Neuronal stem cell (in vitro differentiated cells): ENCODE data around the gene P3H3.
A peak's percentile ranks its signal among the peaks of the same experiment; 100 is the strongest.

Experiments used
- DNase-seq: peaks from one replicate; pipeline ENCODE4 v3.0.0-alpha.2; 2013; ENCODE audit warnings: low spot score
- H2AFZ ChIP-seq: one replicate; pipeline ENCODE4 v1.6.1; 2013; ENCODE audit warnings: mild to moderate bottlenecking, low read length, inconsistent platforms
- H2AK5ac ChIP-seq: 2 replicates; pipeline ENCODE4 v1.6.1; 2013; ENCODE audit warnings: low read depth, mild to moderate bottlenecking, inconsistent platforms, low read length, moderate library complexity, mixed read lengths
- H2BK120ac ChIP-seq: 2 replicates; pipeline ENCODE4 v1.6.1; 2013; ENCODE audit warnings: low read depth, mild to moderate bottlenecking, inconsistent platforms, low read length, moderate library complexity, mixed read lengths
- H2BK12ac ChIP-seq: one replicate; pipeline ENCODE4 v1.6.1; 2013; ENCODE audit warnings: low read length, inconsistent platforms
- H2BK15ac ChIP-seq: 2 replicates; pipeline ENCODE4 v1.6.1; 2013; ENCODE audit warnings: mild to moderate bottlenecking, low read length, inconsistent platforms, mixed read lengths
- H2BK5ac ChIP-seq: one replicate; pipeline ENCODE4 v1.6.1; 2013; ENCODE audit warnings: inconsistent platforms, mild to moderate bottlenecking, low read length, moderate library complexity
- H3K14ac ChIP-seq: one replicate; pipeline ENCODE4 v1.6.1; 2013; ENCODE audit warnings: low read length, inconsistent platforms
- H3K18ac ChIP-seq: 2 replicates; pipeline ENCODE4 v1.6.1; 2013; ENCODE audit warnings: low read length, inconsistent platforms
- H3K23ac ChIP-seq: 2 replicates; pipeline ENCODE4 v1.6.1; 2013; ENCODE audit warnings: low read depth, mild to moderate bottlenecking, mixed read lengths, low read length, inconsistent platforms; ENCODE audit not compliant: poor library complexity
- H3K27ac ChIP-seq: replicated peaks from 3 replicates; pipeline ENCODE4 v1.5.1; 2013; ENCODE audit warnings: low read length, inconsistent platforms
- H3K27me3 ChIP-seq, 3 experiments: 2 replicates each; pipeline ENCODE4 v1.6.1; 2013; ENCODE audit warnings: low read length in 3 of 3, mild to moderate bottlenecking in 2 of 3, inconsistent platforms in 1 of 3, low read depth in 1 of 3, mixed read lengths in 1 of 3, moderate library complexity in 1 of 3; ENCODE audit not compliant: control insufficient read depth in 3 of 3, insufficient read depth in 3 of 3
- H3K36me3 ChIP-seq, 2 donors: replicated peaks in 1 of 2; 2 replicates each; pipeline ENCODE4 v1.6.1; 2013; ENCODE audit warnings: low read length in 2 of 2; ENCODE audit not compliant: control insufficient read depth in 2 of 2, insufficient read depth in 2 of 2
- H3K4ac ChIP-seq: 2 replicates; pipeline ENCODE4 v1.6.1; 2013; ENCODE audit warnings: inconsistent platforms, mild to moderate bottlenecking, low read length, moderate library complexity
- H3K4me1 ChIP-seq, 2 donors: 1 replicate in 1 of 2; 2 replicates in 1 of 2; pipeline ENCODE4 v1.6.1; 2013; ENCODE audit warnings: low read length in 2 of 2, low read depth in 1 of 2; ENCODE audit not compliant: control insufficient read depth in 2 of 2, insufficient read depth in 1 of 2
- H3K4me2 ChIP-seq: one replicate; pipeline ENCODE4 v1.6.1; 2013; ENCODE audit warnings: mild to moderate bottlenecking, low read length, inconsistent platforms; ENCODE audit not compliant: insufficient read depth, poor library complexity, severe bottlenecking
- H3K4me3 ChIP-seq, 2 donors: 2 replicates each; pipeline ENCODE4 v1.5.1; 2013; ENCODE audit warnings: low read length in 2 of 2, mild to moderate bottlenecking in 2 of 2, inconsistent platforms in 1 of 2, moderate library complexity in 1 of 2
- H3K79me1 ChIP-seq: one replicate; pipeline ENCODE4 v1.6.1; 2013; ENCODE audit warnings: low read depth, mild to moderate bottlenecking, inconsistent platforms, low read length, moderate library complexity
- H3K9ac ChIP-seq: one replicate; pipeline ENCODE4 v1.6.1; 2013; ENCODE audit warnings: mild to moderate bottlenecking, low read depth, low read length, inconsistent platforms; ENCODE audit not compliant: poor library complexity
- H3K9me3 ChIP-seq, 2 donors: replicated peaks in 1 of 2; 2 replicates each; pipeline versions ENCODE3 to v1.6.1; 2013; ENCODE audit warnings: low read length in 2 of 2, mild to moderate bottlenecking in 2 of 2, inconsistent platforms in 1 of 2, low read depth in 1 of 2, mixed read lengths in 1 of 2, moderate library complexity in 1 of 2; ENCODE audit not compliant: control insufficient read depth in 2 of 2, insufficient read depth in 1 of 2
- H4K8ac ChIP-seq: one replicate; pipeline ENCODE4 v1.6.1; 2013; ENCODE audit warnings: low read depth, mild to moderate bottlenecking, inconsistent platforms, low read length, moderate library complexity
- H4K91ac ChIP-seq: one replicate; pipeline ENCODE4 v1.6.1; 2013; ENCODE audit warnings: low read length, low read depth, mild to moderate bottlenecking, inconsistent platforms; ENCODE audit not compliant: poor library complexity
- WGBS, 2 donors: extraction: QIAGEN DNeasy Blood & Tissue Kit; methylation state at CpG; one replicate each; pipeline ENCODE4 v1.1.7; 2013; ENCODE audit warnings: missing lambda C conversion rate in 2 of 2, mixed read lengths in 1 of 2; ENCODE audit not compliant: insufficient read length in 2 of 2, insufficient replicate concordance in 1 of 2; ENCODE audit errors: extremely low coverage in 2 of 2; 5-methylcytosine and 5-hydroxymethylcytosine counted together

P3H3 gene

DNA sequence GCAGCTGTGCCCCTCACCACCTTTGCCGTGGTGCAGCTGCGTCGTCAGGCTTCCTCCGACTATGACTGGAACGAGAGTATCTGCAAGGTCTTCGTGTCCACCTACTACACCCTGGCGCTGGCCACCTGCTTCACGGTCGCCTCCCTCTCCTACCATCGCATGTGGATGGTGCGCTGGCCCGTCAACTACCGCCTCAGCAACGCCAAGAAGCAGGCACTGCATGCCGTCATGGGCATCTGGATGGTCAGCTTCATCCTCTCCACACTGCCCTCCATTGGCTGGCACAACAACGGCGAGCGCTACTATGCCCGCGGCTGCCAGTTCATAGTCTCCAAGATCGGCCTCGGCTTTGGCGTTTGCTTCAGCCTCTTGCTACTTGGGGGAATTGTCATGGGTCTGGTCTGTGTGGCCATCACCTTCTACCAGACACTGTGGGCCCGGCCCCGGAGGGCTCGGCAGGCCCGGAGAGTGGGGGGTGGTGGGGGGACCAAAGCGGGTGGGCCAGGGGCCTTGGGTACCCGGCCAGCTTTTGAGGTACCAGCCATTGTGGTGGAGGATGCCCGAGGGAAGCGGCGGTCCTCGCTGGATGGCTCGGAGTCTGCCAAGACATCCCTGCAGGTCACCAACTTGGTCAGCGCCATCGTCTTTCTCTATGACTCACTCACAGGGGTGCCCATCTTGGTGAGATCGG is 4.0 kb upstream of the P3H3 start:
- Histone ChIP-seq H2BK5ac (peak overlapping the region; percentile 33), H3K18ac (peak overlapping the region; percentile 21), H3K9me3 (peaks cover 0 to 3% of the 10 kb centered on the region in 2 donors), H4K91ac (no peak overlapping the region), H3K79me1 (peaks cover 16% of the 10 kb centered on the region), H3K9ac (no peak overlapping the region), H4K8ac (no peak overlapping the region), H3K36me3 (peaks cover 0 to 5% of the 10 kb centered on the region in 2 donors), H2AK5ac (peak overlapping the region; percentile 43), H2BK15ac (peak overlapping the region; percentile 41), H2BK120ac (no peak overlapping the region), H3K4me1 (peaks cover 33 to 47% of the 10 kb centered on the region in 2 donors), H3K4me3 (no peak overlapping the region), H3K23ac (peak overlapping the region; percentile 82), H2AFZ (no peak overlapping the region), H3K4me2 (no peak overlapping the region), H3K4ac (no peak overlapping the region), H3K27me3 (no peaks in the 10 kb centered on the region), H2BK12ac (no peak overlapping the region), H3K27ac (no peak overlapping the region), H3K14ac (no peak overlapping the region)
- WGBS, 2 donors, result no CpG with 5 or more reads among the region's 37 CpGs
- DNase-seq, result no peak

DNA sequence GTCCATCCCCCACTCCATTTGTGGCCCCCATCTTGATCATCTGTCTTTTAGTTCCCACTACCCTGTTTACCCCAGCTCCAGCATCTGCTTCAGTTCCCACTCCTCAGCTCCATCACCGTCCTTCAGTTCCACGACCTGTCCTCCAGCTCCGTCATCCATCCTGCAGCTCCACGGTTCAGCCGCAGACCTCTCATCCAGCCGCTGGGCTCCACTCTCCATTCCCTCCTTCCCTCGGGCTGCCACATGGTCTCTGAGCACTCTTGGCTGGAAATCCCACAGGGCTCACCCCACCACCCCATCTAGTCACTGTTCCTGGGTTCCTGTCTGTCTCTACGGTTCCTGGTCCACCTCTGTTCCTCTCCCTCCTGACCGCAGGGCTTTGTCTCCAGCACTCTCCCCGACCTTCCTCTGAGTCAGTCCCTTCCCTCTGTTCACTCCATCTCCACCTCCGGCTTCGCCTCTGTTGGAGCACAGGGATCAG is 3.3 kb upstream of the P3H3 start:
- peaks cover 31 to 43% of the 10 kb centered on the region in 2 donors for H3K4me1 ChIP-seq
- H3K18ac ChIP-seq, result peak overlapping the region; percentile 88
- H3K4me3 ChIP-seq, result no peak overlapping the region
- H2BK5ac ChIP-seq, result no peak overlapping the region
- peak overlapping the region; percentile 94 for H3K14ac ChIP-seq
- H2AK5ac ChIP-seq, result peak overlapping the region; percentile 96
- no peak overlapping the region for H3K4ac ChIP-seq
- peaks cover 20% of the 10 kb centered on the region for H3K79me1 ChIP-seq
- H3K9ac ChIP-seq, result no peak overlapping the region
- H4K8ac ChIP-seq, result no peak overlapping the region
- H4K91ac ChIP-seq, result no peak overlapping the region
- H3K27ac ChIP-seq, result no peak overlapping the region
- H3K4me2 ChIP-seq, result no peak overlapping the region
- WGBS, 2 donors, result no CpG with 5 or more reads among the region's 12 CpGs
- H2BK120ac ChIP-seq, result peak overlapping the region; percentile 79
- H3K23ac ChIP-seq, result peak overlapping the region; percentile 66
- H2AFZ ChIP-seq, result no peak overlapping the region
- no peaks in the 10 kb centered on the region for H3K27me3 ChIP-seq
- DNase-seq, result no peak
- H2BK15ac ChIP-seq, result no peak overlapping the region
- H3K9me3 ChIP-seq, result peaks cover 0 to 3% of the 10 kb centered on the region in 2 donors
- H3K36me3 ChIP-seq, result peaks cover 3 to 6% of the 10 kb centered on the region in 2 donors
- peak overlapping the region; percentile 59 for H2BK12ac ChIP-seq

DNA sequence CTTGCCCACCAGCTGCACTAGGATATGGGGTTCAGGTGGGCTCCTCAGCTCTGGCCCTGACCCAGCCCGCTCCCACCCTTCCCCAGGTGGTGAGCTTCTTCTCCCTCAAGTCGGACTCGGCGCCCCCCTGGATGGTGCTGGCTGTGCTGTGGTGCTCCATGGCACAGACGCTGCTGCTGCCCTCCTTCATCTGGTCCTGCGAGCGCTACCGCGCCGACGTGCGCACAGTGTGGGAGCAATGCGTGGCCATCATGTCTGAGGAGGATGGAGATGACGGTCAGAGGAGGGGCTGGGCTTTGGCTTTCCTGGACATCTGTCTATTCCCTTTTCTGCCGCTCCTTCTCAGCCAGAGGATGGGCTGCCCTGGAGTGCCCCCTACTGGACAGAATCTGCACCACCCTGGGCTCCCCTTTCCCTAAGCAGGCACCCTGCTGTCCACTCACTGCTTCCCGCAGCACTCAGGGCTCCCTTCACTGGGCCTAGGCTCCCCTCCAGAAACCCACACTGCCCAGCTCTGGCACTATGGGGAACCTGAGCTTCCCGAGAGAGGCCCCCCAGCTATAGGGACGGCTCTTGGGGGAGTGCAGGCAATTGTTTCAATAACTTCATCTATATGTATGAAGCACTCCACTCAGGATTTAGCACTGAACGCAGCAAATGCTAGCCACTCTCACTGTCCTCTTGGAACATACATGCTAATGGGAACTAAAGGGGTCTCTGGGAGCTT is 2.6 kb upstream of the P3H3 start:
- H3K27me3 ChIP-seq, result no peaks in the 10 kb centered on the region
- WGBS, 2 donors, result no CpG with 5 or more reads among the region's 19 CpGs
- H3K27ac ChIP-seq, result no peak overlapping the region
- peak overlapping the region; percentile 97 for H4K8ac ChIP-seq
- peaks cover 27 to 40% of the 10 kb centered on the region in 2 donors for H3K4me1 ChIP-seq
- no peak overlapping the region for H3K4ac ChIP-seq
- H3K18ac ChIP-seq, result peak overlapping the region; percentile 88
- H3K14ac ChIP-seq, result peak overlapping the region; percentile 94
- no peak overlapping the region for H3K4me3 ChIP-seq
- H3K36me3 ChIP-seq, result peaks cover 10 to 11% of the 10 kb centered on the region in 2 donors
- H3K4me2 ChIP-seq, result peak overlapping the region; percentile 65
- H2BK120ac ChIP-seq, result peak overlapping the region; percentile 79
- DNase-seq, result peak; percentile 87
- peak overlapping the region; percentile 82 for H2BK15ac ChIP-seq
- H2BK12ac ChIP-seq, result peak overlapping the region; percentile 59
- peak overlapping the region; percentile 66 for H3K23ac ChIP-seq
- peaks cover 25% of the 10 kb centered on the region for H3K79me1 ChIP-seq
- H3K9me3 ChIP-seq, result peaks cover 0 to 3% of the 10 kb centered on the region in 2 donors
- H2AFZ ChIP-seq, result no peak overlapping the region
- H2BK5ac ChIP-seq, result peak overlapping the region; percentile 75
- peak overlapping the region; percentile 96 for H2AK5ac ChIP-seq
- H3K9ac ChIP-seq, result no peak overlapping the region
- peak overlapping the region; percentile 57 for H4K91ac ChIP-seq
